ENCODE measurements around the gene HSD11B1. TPM values are rescaled to one million over a fixed set of nuclear protein-coding genes. Genes with fewer than 3 reads are reported as not detected.

The HSD11B1 gene
- total RNA-seq, 4 donors from 2014 or later: 4.2 to 8.6 (median 5.8) TPM; not detected in 1

DNA sequence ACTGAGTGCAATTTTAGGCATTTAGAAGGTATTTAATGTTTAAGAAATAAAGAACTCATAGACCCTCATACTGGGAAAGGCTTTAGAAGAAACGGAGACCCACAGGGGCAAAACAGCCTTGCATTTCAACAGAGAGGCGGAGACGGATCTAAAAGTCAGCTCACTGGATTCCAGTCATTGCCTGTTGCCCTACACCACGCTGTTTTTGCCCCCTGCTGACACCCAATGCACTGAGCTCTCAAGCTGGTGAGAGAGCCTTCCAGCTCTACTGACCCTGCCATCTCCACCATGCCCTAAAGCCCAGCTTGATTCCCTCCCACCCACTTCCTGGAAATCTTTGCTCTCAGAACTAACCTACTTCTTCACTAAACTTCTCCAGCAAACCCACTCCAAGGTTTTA is 44.0 kb downstream of the HSD11B1 start:
- no peak for DNase-seq
- no peaks in the 10 kb centered on the region for H3K9me3 ChIP-seq
- TF ChIP-seq POLR2A (IDR thresholded peaks at IDR 0.05) (no peak), CTCF (IDR thresholded peaks at IDR 0.05) (no peak)
- H3K36me3 ChIP-seq: no peaks in the 10 kb centered on the region
- no peak overlapping the region for H3K27ac ChIP-seq
- no peaks in the 10 kb centered on the region for H3K27me3 ChIP-seq
- H3K4me3 ChIP-seq: no peak overlapping the region
- H3K4me1 ChIP-seq: peaks cover 0 to 13% (median 7%) of the 10 kb centered on the region in 4 donors

DNA sequence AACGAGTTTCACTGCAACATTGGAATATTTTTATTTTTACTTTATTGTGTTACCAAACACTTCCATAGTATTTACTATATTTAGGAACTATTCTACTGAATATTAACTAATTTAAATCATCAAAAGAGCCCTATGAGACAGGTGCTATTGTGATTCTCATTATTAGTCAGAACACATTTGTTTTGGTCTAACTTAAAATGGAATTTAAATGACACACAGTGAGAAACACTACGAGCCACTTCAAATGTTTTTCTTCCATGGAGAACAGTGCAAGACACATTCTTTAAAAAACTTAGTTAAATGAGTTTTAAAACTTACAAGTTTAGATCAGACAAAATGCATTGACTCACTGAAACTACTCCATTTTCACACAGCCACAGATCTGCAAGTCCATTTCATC is 44.6 kb downstream of the HSD11B1 start:
- no peak overlapping the region for H3K4me3 ChIP-seq
- H3K27me3 ChIP-seq: no peaks in the 10 kb centered on the region
- DNase-seq: no peak
- H3K36me3 ChIP-seq: no peaks in the 10 kb centered on the region
- peaks cover 0 to 13% (median 7%) of the 10 kb centered on the region in 4 donors for H3K4me1 ChIP-seq
- H3K27ac ChIP-seq: no peak overlapping the region
- TF ChIP-seq POLR2A (IDR thresholded peaks at IDR 0.05) (no peak), CTCF (IDR thresholded peaks at IDR 0.05) (no peak)
- H3K9me3 ChIP-seq: no peaks in the 10 kb centered on the region

DNA sequence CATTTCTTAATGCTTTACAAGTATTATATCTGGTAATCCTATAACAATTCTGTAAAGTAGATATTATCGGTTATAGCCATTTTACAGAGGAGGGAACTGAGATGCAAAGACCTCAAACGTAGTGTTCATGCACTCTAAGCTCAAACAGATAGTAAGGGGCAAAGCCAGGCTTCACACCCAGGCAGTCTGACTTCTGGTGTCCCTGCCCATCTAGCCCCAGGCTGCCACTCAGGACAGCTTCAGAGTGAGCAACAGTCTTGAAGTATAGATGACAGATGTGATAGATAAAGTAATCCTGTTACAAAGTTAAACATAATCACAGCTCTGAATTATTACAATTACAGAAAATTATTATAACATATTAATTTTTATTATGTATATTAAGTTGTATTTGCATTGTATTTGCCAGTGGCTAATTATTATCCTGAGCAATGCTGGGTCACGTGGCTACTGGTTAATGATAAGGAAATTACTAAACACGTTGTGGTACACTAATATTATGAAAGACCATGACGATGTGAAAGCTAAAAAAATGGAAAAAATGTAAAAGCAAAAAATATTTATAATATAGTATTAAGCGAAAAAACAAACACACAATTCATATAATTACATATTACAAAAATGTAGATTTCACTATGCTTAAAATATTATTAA is 45.2 kb downstream of the HSD11B1 start:
- TF ChIP-seq POLR2A (IDR thresholded peaks at IDR 0.05) (no peak), CTCF (IDR thresholded peaks at IDR 0.05) (no peak)
- no peak overlapping the region for H3K4me3 ChIP-seq

DNA sequence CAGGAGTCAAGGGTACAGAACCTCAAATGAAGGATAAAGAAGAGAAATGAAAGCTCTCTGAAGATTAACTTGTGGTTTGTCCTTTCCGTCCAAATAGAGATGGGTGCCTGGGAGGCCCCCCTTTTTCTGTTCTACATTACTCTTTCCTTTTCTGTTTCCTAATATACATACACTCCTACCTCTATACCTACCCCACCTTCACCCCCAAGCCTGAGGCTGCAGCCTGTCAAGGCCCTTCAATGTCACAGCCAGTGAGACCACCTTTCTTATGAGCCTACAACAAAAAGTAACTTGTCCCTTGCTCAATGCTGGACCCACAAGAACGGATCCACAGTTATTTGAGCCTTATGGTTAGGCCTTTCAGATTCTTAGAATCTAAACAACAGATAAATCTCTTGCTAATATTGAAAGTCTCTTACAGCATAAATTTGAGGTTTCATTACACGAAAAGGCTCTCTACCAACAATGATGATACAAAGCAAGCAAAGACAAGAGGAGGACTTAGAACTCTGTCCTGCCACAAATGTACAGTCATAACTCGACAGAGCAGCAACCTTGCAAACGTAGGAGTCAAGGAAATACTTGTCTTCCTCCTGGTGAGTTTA is 47.1 kb downstream of the HSD11B1 start:
- H3K9me3 ChIP-seq: no peaks in the 10 kb centered on the region
- H3K4me1 ChIP-seq: peaks cover 0 to 19% (median 10%) of the 10 kb centered on the region in 4 donors
- no peaks in the 10 kb centered on the region for H3K27me3 ChIP-seq
- H3K36me3 ChIP-seq: no peaks in the 10 kb centered on the region
- TF ChIP-seq CTCF (IDR thresholded peaks at IDR 0.05): no peak
- TF ChIP-seq POLR2A (IDR thresholded peaks at IDR 0.05): no peak
- H3K4me3 ChIP-seq: no peak overlapping the region
- peak overlapping the region; percentile 7 to 75 (median 35) for H3K27ac ChIP-seq
- DNase-seq: peak in 1 of 3 donors; percentile 57

More for the DNA sequence above, 45.2 kb downstream of the HSD11B1 start:
- no peak for DNase-seq
- no peaks in the 10 kb centered on the region for H3K36me3 ChIP-seq
- H3K9me3 ChIP-seq: no peaks in the 10 kb centered on the region
- peaks cover 0 to 13% (median 7%) of the 10 kb centered on the region in 4 donors for H3K4me1 ChIP-seq
- H3K27ac ChIP-seq: no peak overlapping the region
- no peaks in the 10 kb centered on the region for H3K27me3 ChIP-seq

GRCh38 chr1:209752890-209753289 is 48.2 kb downstream of the HSD11B1 start:
- Histone ChIP-seq H3K27ac (no peak overlapping the region), H3K4me3 (no peak overlapping the region), H3K27me3 (no peaks in the 10 kb centered on the region), H3K36me3 (no peaks in the 10 kb centered on the region), H3K9me3 (no peaks in the 10 kb centered on the region), H3K4me1 (peaks cover 0 to 16% (median 7%) of the 10 kb centered on the region in 4 donors)
- TF ChIP-seq POLR2A (IDR thresholded peaks at IDR 0.05) (no peak), CTCF (IDR thresholded peaks at IDR 0.05) (no peak)
- no peak for DNase-seq

Measured in Peyer's patch (tissue), 4 donors.